ENCODE data around the gene PCDH10. TPM values are rescaled to one million over a fixed set of nuclear protein-coding genes. Genes with fewer than 3 reads are reported as not detected.

Gene PCDH10
- total and polyA plus RNA-seq, 9 of the 15 experiments (the other 6 are each of a cell fraction or from before 2014, with no cell fraction given), result 0.04 to 1.4 (median 0.29) TPM

- TF ChIP-seq, protein P1, sequence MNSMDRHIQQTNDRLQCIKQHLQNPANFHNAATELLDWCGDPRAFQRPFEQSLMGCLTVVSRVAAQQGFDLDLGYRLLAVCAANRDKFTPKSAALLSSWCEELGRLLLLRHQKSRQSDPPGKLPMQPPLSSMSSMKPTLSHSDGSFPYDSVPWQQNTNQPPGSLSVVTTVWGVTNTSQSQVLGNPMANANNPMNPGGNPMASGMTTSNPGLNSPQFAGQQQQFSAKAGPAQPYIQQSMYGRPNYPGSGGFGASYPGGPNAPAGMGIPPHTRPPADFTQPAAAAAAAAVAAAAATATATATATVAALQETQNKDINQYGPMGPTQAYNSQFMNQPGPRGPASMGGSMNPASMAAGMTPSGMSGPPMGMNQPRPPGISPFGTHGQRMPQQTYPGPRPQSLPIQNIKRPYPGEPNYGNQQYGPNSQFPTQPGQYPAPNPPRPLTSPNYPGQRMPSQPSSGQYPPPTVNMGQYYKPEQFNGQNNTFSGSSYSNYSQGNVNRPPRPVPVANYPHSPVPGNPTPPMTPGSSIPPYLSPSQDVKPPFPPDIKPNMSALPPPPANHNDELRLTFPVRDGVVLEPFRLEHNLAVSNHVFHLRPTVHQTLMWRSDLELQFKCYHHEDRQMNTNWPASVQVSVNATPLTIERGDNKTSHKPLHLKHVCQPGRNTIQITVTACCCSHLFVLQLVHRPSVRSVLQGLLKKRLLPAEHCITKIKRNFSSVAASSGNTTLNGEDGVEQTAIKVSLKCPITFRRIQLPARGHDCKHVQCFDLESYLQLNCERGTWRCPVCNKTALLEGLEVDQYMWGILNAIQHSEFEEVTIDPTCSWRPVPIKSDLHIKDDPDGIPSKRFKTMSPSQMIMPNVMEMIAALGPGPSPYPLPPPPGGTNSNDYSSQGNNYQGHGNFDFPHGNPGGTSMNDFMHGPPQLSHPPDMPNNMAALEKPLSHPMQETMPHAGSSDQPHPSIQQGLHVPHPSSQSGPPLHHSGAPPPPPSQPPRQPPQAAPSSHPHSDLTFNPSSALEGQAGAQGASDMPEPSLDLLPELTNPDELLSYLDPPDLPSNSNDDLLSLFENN (IDR thresholded peaks at IDR 0.05; ENCODE audit: low read depth in 2 of 2, low read length in 2 of 2), result no peak
- no peak for TF ChIP-seq CGGBP1 (CRISPR knock-in tag; IDR thresholded peaks at IDR 0.05)
- no peak for TF ChIP-seq U2AF1 (optimal IDR thresholded peaks at IDR 0.05; ENCODE audit: low read depth, low read length)
- TF ChIP-seq HDAC6 (IDR thresholded peaks at IDR 0.05; ENCODE audit: low read depth, low read length), result no peak
Measured at GRCh38 chr4:133160853-133161252, 11.8 kb downstream of the PCDH10 start (continued).

DNA sequence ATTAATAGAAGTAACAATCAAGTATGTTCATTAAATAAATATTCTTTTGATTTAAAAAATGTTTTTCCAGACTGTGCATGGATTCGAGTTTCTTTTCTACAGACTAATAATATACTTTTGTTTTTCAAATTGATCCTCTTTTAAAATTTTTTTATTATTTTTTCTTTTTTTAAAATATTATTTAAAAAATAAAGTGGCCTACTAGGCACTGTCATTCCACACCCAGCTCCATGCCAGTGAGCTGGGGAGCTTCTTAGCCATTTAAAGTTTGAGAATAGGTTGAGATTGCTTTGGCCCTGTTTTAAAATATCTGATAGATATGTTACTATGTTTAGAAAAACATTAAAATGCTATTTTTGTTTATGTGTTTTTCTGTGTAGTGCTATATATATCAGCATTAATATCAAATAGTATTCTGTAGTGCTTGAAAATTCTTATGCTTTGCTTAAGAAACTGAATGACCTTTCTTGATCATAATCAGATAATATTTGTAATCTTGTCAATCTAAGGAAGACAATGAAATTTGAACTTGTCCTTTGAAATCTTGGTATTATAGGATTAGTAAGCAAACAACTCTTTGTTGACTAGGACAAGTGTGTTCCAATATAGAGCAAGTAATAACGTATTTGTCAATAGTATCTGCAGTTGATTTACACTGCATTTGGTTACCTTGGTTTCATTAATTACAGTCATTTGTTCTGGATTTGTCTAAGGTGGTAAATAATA is 12.6 kb downstream of the PCDH10 start:
- no peaks in the 10 kb centered on the region for H3K36me3 ChIP-seq (ENCODE audit: control insufficient read depth, insufficient read depth, low read length)
- DNase-seq (ENCODE audit: extremely low read depth in 1 of 4, low spot score in 3 of 4), result no peak
- H2AFZ ChIP-seq (ENCODE audit: low read depth, low read length), result no peak overlapping the region
- H4K20me1 ChIP-seq (replicated peaks; ENCODE audit: control insufficient read depth, insufficient read depth, low read length), result no peaks in the 10 kb centered on the region
- H3K9ac ChIP-seq (ENCODE audit: insufficient read depth in 1 of 2, low read depth in 2 of 2, low read length in 2 of 2), result no peak overlapping the region
- in situ Hi-C loops (cut with MboI), result no loop called here
- no peak overlapping the region for H3K4me3 ChIP-seq
- ATAC-seq, result no peak
- no peak for FAIRE-seq
- no peak overlapping the region for H3K4me2 ChIP-seq (ENCODE audit: insufficient read depth, low read length)
- H3K27ac ChIP-seq (ENCODE audit: extremely low read depth, low read depth, low read length), result no peak overlapping the region
- no peaks in the 10 kb centered on the region for H3K79me2 ChIP-seq (ENCODE audit: control insufficient read depth, insufficient read depth, low read length)
- no peaks in the 10 kb centered on the region for H3K27me3 ChIP-seq (ENCODE audit: control insufficient read depth in 2 of 2, insufficient read depth in 2 of 2, low read length in 2 of 2)
- H3K4me1 ChIP-seq (replicated peaks in 1 of 2; ENCODE audit: control insufficient read depth in 2 of 2, insufficient read depth in 2 of 2, low read length in 2 of 2), result no peaks in the 10 kb centered on the region
- CTCF ChIA-PET (ENCODE audit: low intra/inter-chr PET ratio), result no interaction called here
- POLR2A ChIA-PET, result interaction anchor here (0.7 kb wide), 1 partner anchor 10 kb away, joined by 3 read pairs; no protein-coding TSS in a partner anchor
- WGBS (ENCODE audit: insufficient coverage, low coverage, missing lambda C conversion rate), result 6% methylated on average over 2 of the region's 2 CpGs
- intact Hi-C loops (cut with micrococcal nuclease), result no loop called here
- H3K9me1 ChIP-seq (ENCODE audit: control insufficient read depth, insufficient read depth, low read length), result no peaks in the 10 kb centered on the region
- no TSS peak for BruUV-seq (replicated peaks)
- no peaks in the 10 kb centered on the region; the same call in 1 of the 2 replicates for H3K9me3 ChIP-seq (replicated peaks; ENCODE audit: control insufficient read depth, insufficient read depth, low read depth, low read length)

All from K562 (cell line).